Type B pancreatic cell (in vitro differentiated cells): ENCODE measurements around the gene CIAO3. TPM values are rescaled to one million over a fixed set of nuclear protein-coding genes. Genes with fewer than 3 reads are reported as not detected.
"Not testable (repeated sequence)": the region's sequence is repeated elsewhere in the genome, so short reads cannot be mapped to it uniquely, and the experiment has no call there.

ENCODE experiments used
- DNase-seq: peaks from one replicate; pipeline ENCODE4 v3.0.0; 2021; ENCODE audit warnings: mixed read lengths; ENCODE audit not compliant: unreplicated experiment; ENCODE audit errors: extremely low spot score
- H3K27ac Mint-ChIP-seq: 2 replicates; pipeline ENCODE4 v1.8.0; 2021; ENCODE audit warnings: mild to moderate bottlenecking, mixed read lengths
- H3K27me3 Mint-ChIP-seq: 2 replicates; pipeline ENCODE4 v1.8.0; 2021; ENCODE audit warnings: mixed read lengths
- H3K36me3 Mint-ChIP-seq: 2 replicates; pipeline ENCODE4 v1.8.0; 2021; ENCODE audit warnings: mixed read lengths
- H3K4me1 Mint-ChIP-seq: one replicate; pipeline ENCODE4 v1.8.0; 2021; ENCODE audit warnings: mixed read lengths; ENCODE audit not compliant: unreplicated experiment
- H3K4me3 Mint-ChIP-seq: 2 replicates; pipeline ENCODE4 v1.8.0; 2021; ENCODE audit warnings: mild to moderate bottlenecking, mixed read lengths
- H3K9me3 Mint-ChIP-seq: 2 replicates; pipeline ENCODE4 v1.8.0; 2021; ENCODE audit warnings: mixed read lengths
- total RNA-seq: library from RNA; stranded (reverse); gene quantifications from 2 replicates; pipeline ENCODE4 v1.2.1, GENCODE V29; 2021; ENCODE audit warnings: low replicate concordance
- TF ChIP-seq, protein P1 (sequence below): fragments of 200-600 bp; sonication (generic); conservative IDR thresholded peaks from 2 replicates; pipeline ENCODE4 v1.5.0; 2021; ENCODE audit warnings: antibody characterized with exemption, mild to moderate bottlenecking

Gene CIAO3
- total RNA-seq, 1 donor from 2014 or later, result 44.5 TPM

- Mint-ChIP-seq H3K36me3 (no peaks in the 10 kb centered on the region), H3K27ac (peak within 1 kb of the TSS; percentile 95), H3K4me3 (peak within 1 kb of the TSS; percentile 75), H3K27me3 (peaks cover 7% of the 10 kb centered on the region), H3K9me3 (no peaks in the 10 kb centered on the region), H3K4me1 (peaks cover 6% of the 10 kb centered on the region)
- TF ChIP-seq, protein P1, sequence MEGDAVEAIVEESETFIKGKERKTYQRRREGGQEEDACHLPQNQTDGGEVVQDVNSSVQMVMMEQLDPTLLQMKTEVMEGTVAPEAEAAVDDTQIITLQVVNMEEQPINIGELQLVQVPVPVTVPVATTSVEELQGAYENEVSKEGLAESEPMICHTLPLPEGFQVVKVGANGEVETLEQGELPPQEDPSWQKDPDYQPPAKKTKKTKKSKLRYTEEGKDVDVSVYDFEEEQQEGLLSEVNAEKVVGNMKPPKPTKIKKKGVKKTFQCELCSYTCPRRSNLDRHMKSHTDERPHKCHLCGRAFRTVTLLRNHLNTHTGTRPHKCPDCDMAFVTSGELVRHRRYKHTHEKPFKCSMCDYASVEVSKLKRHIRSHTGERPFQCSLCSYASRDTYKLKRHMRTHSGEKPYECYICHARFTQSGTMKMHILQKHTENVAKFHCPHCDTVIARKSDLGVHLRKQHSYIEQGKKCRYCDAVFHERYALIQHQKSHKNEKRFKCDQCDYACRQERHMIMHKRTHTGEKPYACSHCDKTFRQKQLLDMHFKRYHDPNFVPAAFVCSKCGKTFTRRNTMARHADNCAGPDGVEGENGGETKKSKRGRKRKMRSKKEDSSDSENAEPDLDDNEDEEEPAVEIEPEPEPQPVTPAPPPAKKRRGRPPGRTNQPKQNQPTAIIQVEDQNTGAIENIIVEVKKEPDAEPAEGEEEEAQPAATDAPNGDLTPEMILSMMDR, result no peak
- DNase-seq, result peak; percentile 71
Measured at GRCh38 chr16:760545-761343, 19.9 kb upstream of the CIAO3 start, which contains the start of gene MSLN. Gene MSLN, plus strand, starts transcription at chr16:760734. Its CDS starts 1,947 bp downstream, at chr16:762681.

DNA sequence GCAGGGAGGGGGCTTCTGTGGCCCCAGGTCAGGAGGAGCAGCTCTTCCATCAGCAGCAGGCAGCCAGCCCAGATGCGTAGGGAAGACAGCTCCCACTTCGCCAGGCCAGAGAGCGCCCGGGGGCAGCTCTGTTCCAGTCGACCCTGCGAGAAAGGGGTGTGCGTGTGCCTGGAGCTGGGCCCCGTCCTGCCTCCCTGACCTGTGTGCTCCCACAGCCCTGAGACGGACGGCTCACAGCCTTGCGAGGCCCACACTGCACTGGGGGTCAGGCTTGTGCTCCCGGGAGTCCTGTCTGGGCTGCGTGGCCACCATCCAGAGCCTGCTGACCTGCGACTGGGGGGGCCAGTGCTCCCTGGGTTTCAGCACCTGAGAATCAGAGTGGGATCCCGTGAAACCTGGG is 19.3 kb upstream of the CIAO3 start:
- peak overlapping the region; percentile 95 for H3K27ac Mint-ChIP-seq
- peaks cover 7% of the 10 kb centered on the region for H3K27me3 Mint-ChIP-seq
- H3K4me3 Mint-ChIP-seq, result peak overlapping the region; percentile 75
- no peaks in the 10 kb centered on the region for H3K9me3 Mint-ChIP-seq
- no peak for DNase-seq
- H3K4me1 Mint-ChIP-seq, result peaks cover 6% of the 10 kb centered on the region
- TF ChIP-seq, protein P1, result no peak
- no peaks in the 10 kb centered on the region for H3K36me3 Mint-ChIP-seq

DNA sequence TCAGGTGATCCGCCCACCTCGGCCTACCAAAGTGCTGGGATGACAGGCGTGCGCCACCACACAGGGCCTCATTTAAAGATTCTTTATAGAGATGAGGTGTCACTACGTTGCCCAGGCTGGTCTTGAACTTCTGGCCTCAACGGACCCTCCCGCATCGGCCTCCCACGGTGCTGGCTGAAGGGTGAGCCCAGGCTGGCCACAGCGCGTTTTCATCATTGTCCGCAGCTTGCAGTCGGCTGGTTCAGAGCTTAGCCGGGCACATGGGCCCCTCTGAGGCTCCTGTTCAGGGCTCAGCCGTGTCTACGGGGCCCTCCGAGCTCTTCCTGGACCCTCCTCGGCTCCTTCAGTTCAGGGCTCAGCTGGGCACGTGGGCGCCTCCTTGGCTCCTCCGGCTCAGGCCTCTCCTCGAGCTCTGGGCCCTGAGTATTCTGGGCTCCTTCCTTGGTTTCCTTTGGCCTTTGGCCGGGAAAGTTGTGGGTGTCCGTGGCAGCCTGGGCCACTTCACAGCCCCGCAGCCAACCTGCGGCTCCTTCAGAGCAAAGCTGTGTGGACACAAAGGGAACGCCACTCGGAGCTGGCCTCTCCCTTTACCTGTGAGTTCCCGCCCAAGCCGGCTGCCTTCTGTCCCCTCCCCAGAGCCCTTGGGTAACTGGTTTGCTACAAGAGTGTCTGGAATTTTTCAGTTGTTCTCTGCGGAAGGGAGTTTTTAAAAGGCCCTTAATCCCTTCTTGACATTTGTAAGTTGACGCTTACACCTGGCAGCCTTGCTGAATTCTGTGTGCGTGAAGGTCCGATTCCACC is 18.5 kb upstream of the CIAO3 start:
- TF ChIP-seq, protein P1, result no peak
- Mint-ChIP-seq H3K36me3 (no peaks in the 10 kb centered on the region), H3K27ac (peak overlapping the region; percentile 95), H3K9me3 (no peaks in the 10 kb centered on the region), H3K4me1 (peaks cover 6% of the 10 kb centered on the region), H3K4me3 (peak overlapping the region; percentile 75), H3K27me3 (peaks cover 7% of the 10 kb centered on the region)
- DNase-seq, result no peak

- no peaks in the 10 kb centered on the region for H3K9me3 Mint-ChIP-seq
- H3K4me1 Mint-ChIP-seq, result peaks cover 10% of the 10 kb centered on the region
- no peak overlapping the region for H3K27ac Mint-ChIP-seq
- H3K36me3 Mint-ChIP-seq, result no peaks in the 10 kb centered on the region
- DNase-seq, result no peak
- H3K4me3 Mint-ChIP-seq, result no peak overlapping the region
- TF ChIP-seq, protein P1, result no peak
- peaks cover 25% of the 10 kb centered on the region for H3K27me3 Mint-ChIP-seq
Measured at GRCh38 chr16:756428-756827, 15.6 kb upstream of the CIAO3 start.

DNA sequence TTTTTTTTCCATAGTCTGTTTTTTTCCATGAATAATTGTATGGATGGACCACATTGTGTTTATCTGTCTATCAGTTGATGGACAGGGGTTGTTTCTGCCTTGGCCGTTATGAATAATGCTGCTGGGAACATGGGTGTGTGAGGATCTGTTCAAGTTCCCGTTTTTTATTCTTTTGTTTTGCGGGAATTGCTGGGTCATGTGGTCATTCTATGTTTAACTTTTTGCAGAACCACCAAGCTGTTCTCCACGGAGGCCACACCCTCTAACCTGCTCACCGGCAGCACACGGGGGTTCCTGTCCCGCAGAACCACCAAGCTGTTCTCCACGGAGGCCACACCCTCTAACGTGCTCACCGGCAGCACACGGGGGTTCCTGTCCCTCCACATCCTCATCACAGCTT is 13.9 kb upstream of the CIAO3 start:
- peaks cover 32% of the 10 kb centered on the region for H3K27me3 Mint-ChIP-seq
- no peak for DNase-seq
- H3K9me3 Mint-ChIP-seq, result no peaks in the 10 kb centered on the region
- H3K27ac Mint-ChIP-seq, result no peak overlapping the region
- peaks cover 8% of the 10 kb centered on the region for H3K4me1 Mint-ChIP-seq
- H3K36me3 Mint-ChIP-seq, result no peaks in the 10 kb centered on the region
- TF ChIP-seq, protein P1, result no peak
- no peak overlapping the region for H3K4me3 Mint-ChIP-seq

DNA sequence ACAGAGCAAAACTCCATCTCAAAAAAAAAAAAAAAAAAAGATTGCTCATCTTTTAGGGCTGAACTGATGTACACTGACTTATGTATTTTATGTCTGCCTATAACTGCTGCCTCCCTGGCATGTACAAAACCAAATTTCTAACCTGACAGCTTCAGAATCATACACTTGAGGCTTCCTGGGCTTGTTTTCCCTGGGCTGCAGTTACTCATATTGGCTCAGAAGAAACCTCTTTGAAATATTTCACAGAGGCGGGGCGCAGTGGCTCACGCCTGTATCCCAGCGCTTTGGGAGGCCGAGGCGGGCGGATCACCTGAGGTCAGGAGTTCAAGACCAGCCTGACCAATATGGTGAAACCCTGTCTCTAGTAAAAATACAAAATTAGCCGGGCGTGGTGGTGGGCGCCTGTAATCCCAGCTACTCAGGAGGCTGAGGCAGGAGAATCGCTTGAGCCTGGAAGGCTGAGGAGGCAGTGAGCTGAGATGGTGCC is 13.4 kb upstream of the CIAO3 start:
- not testable (repeated sequence) for H3K4me1 Mint-ChIP-seq, H3K36me3 Mint-ChIP-seq, H3K4me3 Mint-ChIP-seq, DNase-seq, H3K27ac Mint-ChIP-seq, H3K9me3 Mint-ChIP-seq
- peaks cover 31% of the 10 kb centered on the region for H3K27me3 Mint-ChIP-seq
